Cardiac septum (tissue), 1 donor: ENCODE data around the gene MGAT4C. TPM values are rescaled to one million over a fixed set of nuclear protein-coding genes. Genes with fewer than 3 reads are reported as not detected.
"Not testable (repeated sequence)": the region's sequence is repeated elsewhere in the genome, so short reads cannot be mapped to it uniquely, and the experiment has no call there.

Experiments
- DNase-seq: peaks from one replicate; pipeline ENCODE4 v3.0.0-alpha.2; 2020; ENCODE audit warnings: low spot score
- intact Hi-C: fragments of 100-400 bp; cut with DNase I; formaldehyde crosslinking; loops from one replicate; pipeline ENCODE4 v1.14.0; 2022
- long read RNA-seq: library from polyadenylated mRNA; unstranded; transcript quantifications from one replicate; pipeline ENCODE4 v2.0.0, GENCODE V29; 2021
- total RNA-seq: library from RNA; stranded (reverse); fragmentation: NEBNext Ultra II Directional; extraction: Animal tissue kit (Norgen Biotek cat#: 25700); gene quantifications from one replicate; pipeline ENCODE4 v1.2.1, GENCODE V29; 2021
- donor health status: DM: no; HTN: no; CAD: no.

MGAT4C gene
- total RNA-seq = 0.59 TPM
- long read RNA-seq, full-length matches to known transcripts = 2 of 2 reads
- long read RNA-seq, partial matches to known transcripts = 0 of 2 reads
- long read RNA-seq, other reads (novel, unspliced or antisense) = 0 of 2 reads

GRCh38 chr12:86256163-86256562 lies at the start of gene MGAT4C:
MGAT4C (minus strand) TSS chr12:86256391.
- intact Hi-C loops = no loop called here
- no peak for DNase-seq

- intact Hi-C loops = not testable (repeated sequence)
- DNase-seq = peak; percentile 74
Observed at GRCh38 chr12:86296396-86296795, 40.2 kb upstream of the MGAT4C start.

GRCh38 chr12:86293682-86294240 lies 37.6 kb upstream of the MGAT4C start:
- intact Hi-C loops = no loop called here
- DNase-seq = no peak

- DNase-seq = no peak
- intact Hi-C loops = no loop called here
Observed at GRCh38 chr12:86292480-86292879, 36.3 kb upstream of the MGAT4C start.

- DNase-seq = no peak
- intact Hi-C loops = no loop called here
Observed at GRCh38 chr12:86290615-86291014, 34.4 kb upstream of the MGAT4C start.

GRCh38 chr12:86286119-86286518 lies 29.9 kb upstream of the MGAT4C start:
- no peak for DNase-seq
- intact Hi-C loops = no loop called here

GRCh38 chr12:86283620-86284019 lies 27.4 kb upstream of the MGAT4C start:
- no peak for DNase-seq
- intact Hi-C loops = no loop called here

GRCh38 chr12:86275356-86275755 lies 19.2 kb upstream of the MGAT4C start:
- intact Hi-C loops = no loop called here
- no peak for DNase-seq

GRCh38 chr12:86265329-86265695 lies 9.1 kb upstream of the MGAT4C start:
- no peak for DNase-seq
- intact Hi-C loops = no loop called here

- intact Hi-C loops = no loop called here
- no peak for DNase-seq
Observed at GRCh38 chr12:86264451-86265328, 8.5 kb upstream of the MGAT4C start.

GRCh38 chr12:86261578-86261977 lies 5.4 kb upstream of the MGAT4C start:
- no peak for DNase-seq
- intact Hi-C loops = no loop called here

- DNase-seq = no peak
- intact Hi-C loops = no loop called here
Observed at GRCh38 chr12:86261142-86261541, 5.0 kb upstream of the MGAT4C start.

- intact Hi-C loops = no loop called here
- no peak for DNase-seq
Observed at GRCh38 chr12:86260183-86260582, 4.0 kb upstream of the MGAT4C start.

GRCh38 chr12:86257134-86257533 lies 943 bp upstream of the MGAT4C start:
- intact Hi-C loops = no loop called here
- DNase-seq = no peak

- DNase-seq = no peak
Observed at GRCh38 chr12:86254399-86255107, 1.6 kb downstream of the MGAT4C start.

GRCh38 chr12:86249851-86250250 lies 6.3 kb downstream of the MGAT4C start:
- DNase-seq = no peak
- intact Hi-C loops = no loop called here

More at GRCh38 chr12:86254399-86255107, 1.6 kb downstream of the MGAT4C start:
- intact Hi-C loops = no loop called here

- intact Hi-C loops = no loop called here
- no peak for DNase-seq
Observed at GRCh38 chr12:86249276-86249675, 6.9 kb downstream of the MGAT4C start.

- DNase-seq = no peak
- intact Hi-C loops = no loop called here
Observed at GRCh38 chr12:86247871-86248270, 8.3 kb downstream of the MGAT4C start.

- intact Hi-C loops = no loop called here
- no peak for DNase-seq
Observed at GRCh38 chr12:86241600-86241999, 14.6 kb downstream of the MGAT4C start.

- intact Hi-C loops = no loop called here
- DNase-seq = no peak
Observed at GRCh38 chr12:86234316-86234855, 21.8 kb downstream of the MGAT4C start.
